ENCODE measurements around the gene LFNG.
"Not testable (repeated sequence)": the region's sequence is repeated elsewhere in the genome, so short reads cannot be mapped to it uniquely, and the experiment has no call there.

Gene LFNG

GRCh38 chr7:2520131-2520760, 672 bp downstream of the LFNG start:
- no peak for DNase-seq

- no peak for DNase-seq
Observed at GRCh38 chr7:2520761-2521290, 1.3 kb downstream of the LFNG start.

DNA sequence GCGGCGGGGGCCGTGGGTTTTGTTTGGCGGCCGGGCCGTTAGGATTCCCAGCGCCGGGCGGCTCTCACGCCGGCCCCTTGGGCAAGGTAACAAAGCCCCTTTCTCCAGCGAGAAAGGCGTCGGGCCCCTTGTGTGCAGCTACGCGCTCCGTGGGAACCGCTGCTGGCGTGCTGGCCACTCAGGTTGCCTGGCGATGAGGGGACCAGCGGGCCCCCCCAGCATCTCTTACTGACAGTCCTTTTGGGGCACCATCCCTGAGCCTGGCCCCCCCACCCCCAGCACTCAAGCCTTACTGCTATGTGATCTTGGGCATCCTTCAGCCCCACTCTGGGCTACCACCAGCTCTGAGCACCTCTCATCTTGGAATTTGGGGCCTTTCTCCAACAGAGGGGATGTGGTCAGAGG, 1.8 kb downstream of the LFNG start:
- DNase-seq = no peak

DNA sequence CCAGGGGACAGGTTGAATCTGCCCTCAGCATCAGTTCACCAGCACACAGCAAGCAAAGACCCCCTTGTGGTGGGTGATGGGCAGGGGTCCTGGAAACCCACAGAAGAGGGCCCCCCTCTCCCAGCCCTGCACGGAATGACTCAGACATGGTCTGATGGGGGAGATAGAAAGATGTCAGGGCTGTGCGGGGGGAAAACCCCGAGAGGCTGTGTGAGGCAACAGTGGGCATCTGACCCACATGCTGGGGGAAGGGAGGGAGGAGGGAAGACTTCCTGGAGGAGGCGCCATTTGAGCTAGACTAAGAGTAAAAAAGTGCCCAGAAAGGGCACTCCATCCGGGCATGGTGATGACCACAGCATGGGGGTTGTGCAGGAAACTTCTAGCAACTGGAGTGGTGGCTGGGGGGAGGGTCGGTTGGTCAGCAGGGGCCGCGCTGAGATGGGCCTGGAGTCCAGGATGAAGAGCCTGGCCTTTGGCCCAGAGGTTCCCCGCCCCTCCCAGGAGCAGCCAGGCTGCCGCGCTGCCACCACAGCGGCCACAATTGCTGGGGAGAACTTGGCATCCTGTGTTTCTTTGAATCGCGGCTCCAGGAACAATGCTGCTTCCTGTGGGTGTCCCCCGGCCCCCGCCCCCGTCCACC, 2.5 kb downstream of the LFNG start:
- peak; percentile 50 for DNase-seq

DNA sequence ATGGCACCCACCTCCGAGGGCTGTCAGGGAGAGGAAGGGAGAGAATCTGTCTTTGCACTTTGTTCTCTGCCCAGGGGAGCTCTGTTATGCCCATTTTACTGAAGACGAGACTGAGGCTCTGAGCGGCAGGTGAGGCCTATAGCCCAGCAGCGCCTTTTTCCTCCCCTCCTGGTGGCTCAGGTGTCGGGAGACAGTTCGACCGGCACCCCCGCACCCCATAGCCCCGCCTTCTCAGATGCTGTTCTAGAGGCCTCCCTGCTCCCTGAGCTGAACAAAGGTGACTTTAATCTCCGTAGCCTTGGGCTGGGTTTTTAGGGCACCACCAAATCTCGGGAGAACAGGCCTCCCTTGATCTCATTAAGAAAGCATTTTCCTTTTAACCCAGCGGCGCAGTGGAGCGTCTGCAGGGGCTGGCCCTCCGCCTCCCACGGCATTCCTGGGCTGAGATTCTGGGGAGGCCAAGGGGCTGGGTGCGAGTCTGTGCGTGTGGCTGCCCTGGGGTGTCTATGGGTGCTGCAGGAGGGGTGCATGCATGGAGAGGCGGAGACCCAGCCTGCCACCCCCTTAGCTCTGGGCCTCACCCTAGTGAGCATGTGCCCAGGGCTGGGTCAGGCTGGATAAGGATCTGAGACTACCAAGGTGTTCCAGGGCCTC, 3.3 kb downstream of the LFNG start:
- peak; percentile 60 for DNase-seq

DNA sequence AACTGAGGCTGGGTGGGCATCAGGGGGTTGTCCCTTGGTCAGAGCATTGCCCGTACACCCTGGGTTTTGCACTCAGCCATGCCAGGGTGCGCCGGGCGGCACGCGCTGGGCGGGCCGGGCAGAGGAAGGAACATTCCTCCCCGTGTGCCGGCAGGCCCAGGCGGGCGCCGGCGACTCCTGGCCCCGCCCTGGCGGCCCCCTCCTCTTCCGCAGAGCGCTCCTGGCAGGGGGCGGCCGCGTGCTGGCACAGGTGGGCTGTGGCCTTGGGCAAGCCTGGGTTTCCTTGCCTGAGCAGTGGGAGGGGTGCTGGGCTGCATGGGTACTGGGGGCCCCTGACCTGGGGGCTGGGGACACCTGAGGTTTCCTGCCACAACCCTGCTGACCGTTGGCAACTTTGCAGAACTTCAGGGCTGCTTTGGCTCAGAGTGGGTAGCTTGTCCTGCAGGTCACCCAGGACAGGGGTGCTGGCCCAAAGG, 3.9 kb downstream of the LFNG start:
- no peak for DNase-seq

DNA sequence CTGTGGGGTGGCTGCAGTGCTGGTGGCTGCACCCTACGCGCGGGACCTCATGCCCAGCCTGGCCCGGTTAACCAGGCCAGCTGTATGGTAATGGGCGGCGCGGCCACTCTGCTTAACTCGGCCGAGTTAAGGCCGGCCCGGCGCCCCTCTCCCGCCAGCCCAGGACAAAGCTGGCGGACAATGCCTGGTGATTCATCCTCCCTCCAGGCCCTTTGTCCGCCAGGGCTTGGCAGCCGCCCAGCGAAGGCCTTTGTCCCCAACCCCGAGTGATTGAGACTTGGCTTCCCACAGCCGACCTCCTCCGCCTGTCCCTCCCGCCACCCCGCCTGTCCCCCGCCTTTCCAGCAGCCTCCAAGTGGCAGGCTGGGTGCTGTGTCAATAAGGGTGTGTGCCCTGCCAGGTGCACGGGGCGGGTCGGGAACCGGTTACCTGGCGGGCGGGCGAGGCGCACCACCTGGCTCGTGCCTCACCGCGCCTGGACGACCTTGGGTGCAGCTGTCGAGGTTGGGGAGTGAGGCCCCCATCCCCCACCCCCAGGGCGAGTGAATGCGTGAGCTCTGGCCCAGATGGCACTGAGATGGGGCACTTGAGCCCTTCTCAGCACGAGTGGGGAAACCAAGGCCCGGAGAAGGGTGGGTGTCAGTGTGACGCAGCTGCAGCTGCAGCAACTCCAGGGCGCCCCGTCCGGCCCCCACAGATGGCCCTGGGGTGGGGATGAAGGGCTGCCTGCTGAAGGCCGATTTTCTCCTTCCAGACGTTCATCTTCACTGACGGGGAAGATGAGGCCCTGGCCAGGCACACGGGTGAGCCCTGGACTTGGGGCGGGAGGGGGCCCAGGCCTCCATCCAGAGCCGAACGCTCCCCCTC, 4.6 kb downstream of the LFNG start:
- DNase-seq = no peak

- DNase-seq = no peak
Observed at GRCh38 chr7:2524808-2525657, 5.5 kb downstream of the LFNG start.

DNA sequence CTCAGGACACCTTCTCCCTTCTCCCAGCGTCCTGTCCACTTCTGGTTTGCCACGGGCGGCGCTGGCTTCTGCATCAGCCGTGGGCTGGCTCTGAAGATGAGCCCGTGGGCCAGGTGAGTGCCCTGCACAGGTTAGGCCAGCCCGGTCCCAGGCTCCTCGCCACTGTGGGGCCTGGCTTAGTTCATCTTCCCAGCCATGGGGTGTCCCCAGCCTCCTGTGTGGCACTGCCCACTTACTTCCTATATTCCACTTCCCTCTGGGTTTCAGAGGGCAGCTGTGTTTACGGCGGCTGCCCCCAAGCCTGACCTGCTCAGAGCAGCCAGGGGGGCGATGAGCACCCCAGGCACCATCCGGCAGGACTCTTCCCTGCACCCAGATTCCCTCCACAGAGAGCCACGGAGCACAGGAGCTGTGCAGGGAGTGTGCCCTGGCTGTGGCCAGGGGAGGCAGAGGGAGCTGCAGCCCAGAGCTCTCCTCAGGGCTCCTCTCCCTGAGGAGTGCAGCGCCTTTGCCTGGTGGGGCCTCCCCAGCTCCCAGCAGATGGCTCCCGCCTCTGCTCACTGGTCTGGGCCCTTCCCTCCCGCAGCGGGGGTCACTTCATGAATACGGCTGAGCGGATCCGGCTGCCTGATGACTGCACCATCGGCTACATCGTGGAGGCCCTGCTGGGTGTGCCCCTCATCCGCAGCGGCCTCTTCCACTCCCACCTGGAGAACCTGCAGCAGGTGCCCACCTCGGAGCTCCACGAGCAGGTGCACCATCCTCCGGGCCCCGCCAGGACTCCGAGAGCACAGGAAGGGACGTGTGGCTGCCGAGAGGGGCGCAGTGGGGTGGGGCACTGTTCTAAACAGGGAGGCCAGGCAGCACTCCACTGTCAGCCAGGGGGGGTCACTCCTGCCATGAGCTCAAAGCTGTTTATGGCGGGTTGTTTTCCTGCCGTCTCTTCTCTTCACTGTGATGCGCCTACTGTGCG, 6.4 kb downstream of the LFNG start:
- DNase-seq = no peak

DNA sequence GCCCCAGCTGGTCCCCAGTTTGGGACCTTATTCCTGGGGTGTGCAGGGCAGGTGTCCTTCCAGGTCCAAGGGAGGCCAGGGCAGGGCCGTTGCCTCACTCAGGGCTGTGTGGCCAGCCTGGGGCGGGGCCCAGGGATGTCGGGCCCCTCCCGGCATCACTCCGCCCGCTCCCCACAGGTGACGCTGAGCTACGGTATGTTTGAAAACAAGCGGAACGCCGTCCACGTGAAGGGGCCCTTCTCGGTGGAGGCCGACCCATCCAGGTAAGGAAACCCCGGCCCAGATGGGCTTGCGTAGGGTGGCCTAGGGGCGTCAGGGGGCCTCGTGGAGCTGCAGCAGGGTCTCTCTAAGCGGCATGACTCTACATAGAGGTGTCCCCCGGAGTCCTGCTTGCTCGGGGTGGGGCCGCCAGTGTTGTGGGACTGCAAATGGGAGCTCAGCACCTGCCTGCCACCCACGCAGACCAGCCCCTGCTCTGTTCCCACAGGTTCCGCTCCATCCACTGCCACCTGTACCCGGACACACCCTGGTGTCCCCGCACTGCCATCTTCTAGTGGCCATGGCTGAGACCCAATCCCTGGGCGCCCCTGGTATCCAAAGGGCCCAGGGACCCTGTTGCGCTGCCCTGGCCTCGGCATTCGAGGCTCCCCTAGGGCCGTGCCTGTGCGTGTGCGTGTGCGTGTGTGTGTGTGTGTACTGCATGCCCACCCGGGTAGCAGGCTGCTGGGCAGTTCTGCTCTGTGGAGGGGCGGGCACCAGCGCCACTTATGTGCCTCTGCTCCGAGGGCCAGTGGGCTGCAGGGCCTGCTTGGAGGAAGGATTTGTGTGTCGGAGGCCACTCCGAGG, 7.3 kb downstream of the LFNG start:
- DNase-seq = no peak

DNA sequence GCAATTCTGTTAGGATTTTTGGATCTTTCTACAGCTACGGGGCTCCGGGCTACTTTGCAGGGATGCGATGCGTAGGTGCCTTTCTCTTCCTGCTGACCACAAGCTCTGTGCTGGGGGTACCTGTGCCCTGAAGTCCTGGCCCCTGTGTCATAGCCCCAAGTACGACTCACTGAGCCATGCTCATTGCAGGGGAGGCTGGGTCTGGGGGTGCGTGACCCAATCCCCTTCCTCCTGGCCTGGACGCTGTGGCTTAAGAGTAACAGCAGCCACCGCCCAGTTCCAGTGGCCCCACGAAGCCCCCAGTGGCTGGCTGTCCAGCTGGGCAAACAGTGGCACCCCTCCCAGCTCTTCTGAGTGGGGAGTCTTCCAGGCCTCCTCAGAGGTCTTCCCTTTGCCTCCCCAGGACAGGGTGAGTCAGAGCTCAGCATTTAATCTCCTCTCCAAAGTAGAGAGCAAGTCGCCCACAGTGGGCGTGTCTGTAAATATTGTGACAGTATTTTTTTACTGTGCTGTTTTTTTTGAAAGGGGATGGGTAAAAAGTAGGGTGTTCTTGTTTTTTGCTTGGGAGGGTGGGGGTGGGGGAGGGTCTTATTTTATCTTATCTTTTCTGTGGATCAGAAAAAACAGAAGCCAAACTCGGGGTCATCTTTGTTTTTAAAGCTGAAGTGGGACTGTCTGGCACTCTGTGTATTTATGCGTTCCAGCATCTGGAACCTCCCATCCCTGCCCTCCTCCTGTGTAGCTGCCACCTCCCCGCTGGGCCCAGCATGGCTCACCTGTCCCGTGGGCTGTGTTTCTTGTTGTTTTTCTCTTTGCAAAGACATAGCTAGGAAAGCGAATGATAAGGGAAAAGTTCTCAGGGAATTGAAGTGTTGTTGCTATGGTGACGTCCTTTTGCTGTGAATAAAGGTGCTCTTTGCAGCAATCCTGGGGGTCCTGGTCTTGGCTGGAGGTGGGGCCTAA, 8.2 kb downstream of the LFNG start:
- DNase-seq = peak; percentile 55

GRCh38 chr7:2528481-2529095, 9.0 kb downstream of the LFNG start:
- DNase-seq = no peak

- no peak for DNase-seq
Observed at GRCh38 chr7:2529161-2530070, 9.8 kb downstream of the LFNG start.

- DNase-seq = no peak
Observed at GRCh38 chr7:2530071-2530987, 10.8 kb downstream of the LFNG start.

DNA sequence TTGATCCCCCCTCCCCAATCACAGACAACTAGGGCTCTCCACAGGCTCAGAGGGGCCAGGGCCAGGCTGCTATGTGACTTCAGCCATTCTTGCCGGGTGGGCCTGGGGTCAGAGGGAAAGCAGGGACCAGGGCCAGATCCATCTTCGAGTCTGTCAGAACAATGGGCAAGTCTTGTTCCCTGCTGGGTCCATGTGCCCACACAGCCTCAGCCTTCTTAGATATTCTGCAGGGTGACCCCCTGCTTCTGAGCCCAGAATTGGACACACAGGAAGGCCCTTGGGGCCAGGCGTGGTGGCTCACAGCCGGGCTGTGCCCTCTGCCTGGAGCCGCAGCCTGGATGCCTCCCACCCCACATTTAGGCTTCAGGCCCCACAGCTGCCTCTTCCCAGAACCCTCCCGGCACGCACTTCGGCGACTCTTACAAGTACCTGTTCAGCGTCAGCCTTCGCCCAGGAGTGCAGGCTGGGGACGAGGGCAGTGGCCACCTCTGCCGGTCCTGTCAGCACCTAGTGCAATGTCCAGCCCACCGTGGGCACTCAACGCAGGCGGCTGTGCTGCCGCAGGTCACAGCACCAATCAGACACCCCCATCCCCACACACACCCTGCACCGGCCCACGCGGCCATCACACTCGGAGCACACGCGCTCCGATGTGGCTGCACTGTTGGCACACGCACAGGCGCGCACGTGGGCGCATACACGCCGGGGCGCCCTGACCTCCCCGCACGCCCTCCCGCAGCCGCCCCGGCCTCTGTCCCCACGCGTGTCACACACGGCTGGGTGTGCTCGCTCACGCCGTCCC, 11.6 kb downstream of the LFNG start:
- DNase-seq = not testable (repeated sequence)
